ENCODE data around the gene TCF12.
A peak's percentile ranks its signal among the peaks of the same experiment; 100 is the strongest.

TCF12 gene

DNA sequence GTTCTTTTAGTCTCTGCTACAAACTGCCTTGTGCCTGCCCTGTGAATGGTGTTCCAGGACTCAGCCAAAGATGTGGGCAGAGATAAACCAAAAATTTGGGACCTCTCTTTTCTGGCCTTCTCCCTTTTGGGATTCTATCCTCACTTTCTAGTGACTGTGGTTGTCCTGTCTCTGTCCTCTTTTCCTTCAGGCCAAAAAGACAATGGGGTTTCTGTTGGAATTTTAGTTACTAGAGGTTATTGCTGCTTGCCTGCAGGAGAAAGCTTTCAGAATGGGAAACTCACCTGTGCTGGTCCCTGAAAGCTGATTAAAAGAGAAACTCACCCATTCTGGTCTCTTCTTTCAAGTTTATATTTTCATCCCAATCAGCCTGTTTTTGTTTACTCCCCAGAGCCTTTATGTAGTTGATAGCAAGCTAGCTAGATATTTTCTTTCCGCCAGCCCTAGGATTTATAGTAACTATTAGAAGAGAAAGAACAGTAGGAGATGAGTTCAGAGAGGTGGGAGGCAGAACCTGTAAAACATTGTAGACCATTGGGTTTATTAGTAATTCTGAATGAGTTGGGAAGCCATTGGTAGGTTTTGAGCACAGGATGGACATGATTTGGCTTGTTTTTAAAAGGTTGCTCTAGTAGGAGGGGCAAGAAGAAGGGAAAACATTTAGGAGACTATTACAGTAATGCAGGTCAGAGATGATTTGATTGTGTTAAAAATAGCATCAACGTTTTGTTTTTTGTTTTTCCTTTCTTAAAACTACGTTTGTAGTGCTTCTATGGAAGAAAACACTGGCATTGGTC lies 138.9 kb downstream of the TCF12 start:
- DNase-seq: no peak

DNA sequence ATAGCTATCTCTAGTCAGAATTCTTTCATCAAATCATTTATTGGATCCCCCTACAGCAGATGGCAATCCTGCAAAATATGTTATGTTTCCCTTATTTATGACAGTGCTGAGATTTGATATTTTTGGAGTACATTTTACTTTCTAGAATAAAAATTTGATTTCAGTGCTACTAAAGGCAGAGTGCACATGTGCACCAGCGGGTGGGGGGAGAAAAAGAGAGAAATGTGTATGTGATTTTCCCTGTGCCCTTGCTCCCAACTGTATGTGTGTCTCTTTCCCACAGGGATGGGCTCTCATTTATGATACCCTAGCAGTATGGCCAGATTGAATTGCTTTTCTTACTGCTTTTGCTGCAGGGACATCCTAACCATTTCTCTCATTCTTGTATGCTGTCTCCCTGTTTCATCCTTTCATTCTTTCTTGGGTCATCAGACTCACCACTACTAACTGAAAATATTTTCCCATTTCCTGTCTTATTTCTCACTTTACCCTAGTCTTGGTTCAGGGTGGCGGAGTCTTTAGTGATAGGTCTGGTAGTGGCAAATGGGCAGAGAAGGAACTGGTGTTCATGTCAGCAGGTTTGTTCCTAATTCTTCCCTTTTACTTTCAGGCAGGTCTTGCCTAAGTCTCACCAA lies 140.7 kb downstream of the TCF12 start:
- no peak for DNase-seq

DNA sequence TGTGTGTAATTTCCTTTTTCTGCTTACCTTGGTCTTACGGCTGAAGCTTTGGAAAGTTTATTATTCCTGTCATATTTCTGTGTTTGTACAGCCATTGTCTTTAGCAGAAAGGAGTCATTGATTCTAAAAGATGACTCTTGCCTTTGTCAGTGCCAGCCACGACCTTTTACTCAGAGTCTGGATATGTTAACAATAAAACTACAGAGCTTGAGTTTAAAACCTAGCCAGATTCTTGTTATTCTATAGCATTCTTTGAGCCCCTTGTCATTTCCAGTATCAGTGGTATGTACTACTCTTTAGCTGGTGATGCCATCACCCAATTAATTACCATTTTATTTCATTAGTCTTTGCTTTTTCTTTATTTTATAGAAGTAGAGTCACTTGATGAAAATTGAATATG lies 142.4 kb downstream of the TCF12 start:
- no peak for DNase-seq

DNA sequence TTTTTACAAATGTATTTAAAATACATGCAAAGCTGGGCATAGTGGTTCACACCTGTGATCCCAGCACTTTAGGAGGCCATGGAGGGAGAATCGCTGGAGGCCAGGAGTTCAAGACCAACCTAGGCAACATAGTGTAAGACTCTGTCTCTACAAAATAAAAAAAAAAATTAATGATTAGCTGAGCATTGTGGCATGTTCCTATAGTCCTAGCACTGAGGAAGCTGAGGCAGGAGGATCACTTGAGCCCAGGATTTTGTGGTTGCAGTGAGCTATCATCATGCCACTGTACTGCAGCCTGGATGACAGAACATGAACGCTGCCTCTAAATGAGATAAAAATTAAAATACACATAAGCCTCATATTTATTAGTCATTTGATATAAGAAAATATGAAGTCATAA lies 142.8 kb downstream of the TCF12 start:
- no peak for DNase-seq

DNA sequence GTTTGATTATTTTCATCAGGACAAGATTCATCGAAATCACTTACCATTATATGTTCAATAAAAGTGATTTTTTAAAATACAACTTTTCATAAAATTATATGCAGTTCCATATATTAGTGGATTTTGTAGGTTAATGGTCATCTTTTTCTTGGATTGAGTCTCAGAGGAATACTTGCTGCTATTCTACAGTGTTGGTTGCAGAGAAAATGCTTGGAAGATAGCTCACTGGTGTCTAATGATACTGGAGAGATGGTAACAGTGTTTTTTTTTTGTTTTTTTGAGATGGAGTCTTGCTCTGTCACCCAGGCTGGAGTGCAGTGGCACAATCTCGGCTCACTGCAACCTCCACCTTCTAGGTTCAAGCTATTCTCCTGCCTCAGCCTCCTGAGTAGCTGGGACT lies 143.3 kb downstream of the TCF12 start:
- no peak for DNase-seq

DNA sequence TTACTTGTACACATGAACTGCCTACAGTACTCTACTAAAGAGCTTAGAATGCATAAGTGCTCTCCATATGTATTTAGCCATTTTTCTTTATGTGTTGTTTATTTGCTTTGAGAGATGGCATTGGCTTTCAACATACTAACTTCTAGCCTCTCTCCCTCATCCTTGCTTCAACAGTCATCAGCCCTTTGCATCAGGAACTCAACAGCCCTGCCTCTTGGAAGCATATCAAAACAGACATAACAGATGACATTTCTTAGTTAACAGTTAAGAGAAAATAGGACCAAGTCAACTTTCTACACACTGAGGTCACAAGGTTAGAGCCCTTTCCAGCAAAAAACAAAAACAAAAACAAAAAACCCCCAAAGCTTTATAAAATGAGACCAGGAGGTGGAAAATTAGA lies 145.6 kb downstream of the TCF12 start:
- DNase-seq: no peak

DNA sequence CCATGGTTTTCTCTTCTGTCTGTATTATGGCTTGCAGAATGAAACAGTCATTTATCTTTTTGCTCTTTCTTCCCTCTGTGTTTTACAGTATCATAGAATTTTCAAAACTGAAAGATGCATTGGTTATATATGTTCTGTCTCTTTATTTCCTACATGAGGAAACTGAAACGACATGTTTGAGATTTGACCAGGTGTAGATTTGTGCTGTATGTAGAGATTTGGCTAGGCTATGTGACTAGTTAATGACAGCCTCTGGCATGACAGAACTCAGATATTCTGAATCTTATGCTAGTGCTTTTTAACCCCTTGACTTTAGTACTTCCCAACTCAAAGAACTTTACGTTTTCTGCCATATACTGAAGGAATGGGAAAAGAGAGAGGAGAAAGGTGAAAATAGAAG lies 151.0 kb downstream of the TCF12 start:
- no peak for DNase-seq

DNA sequence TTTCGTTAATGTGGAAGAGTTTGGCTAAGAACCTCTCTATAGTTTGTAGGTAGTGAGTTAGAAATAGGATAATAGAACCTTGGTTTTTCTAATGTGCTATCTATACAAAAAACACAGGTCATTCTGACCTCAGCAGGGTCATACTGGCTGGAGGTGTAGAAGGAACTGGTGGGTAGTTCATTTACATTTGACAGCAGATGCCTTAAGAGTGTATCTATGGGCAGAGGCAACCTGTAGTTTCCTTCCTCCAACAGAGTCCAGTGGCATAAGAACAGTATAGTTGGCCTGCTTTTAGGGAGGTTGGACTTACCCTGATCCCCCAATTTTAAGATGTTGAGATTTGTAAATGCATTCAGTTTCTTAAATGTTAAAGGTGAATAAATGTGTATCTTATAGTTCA lies 152.2 kb downstream of the TCF12 start:
- no peak for DNase-seq

DNA sequence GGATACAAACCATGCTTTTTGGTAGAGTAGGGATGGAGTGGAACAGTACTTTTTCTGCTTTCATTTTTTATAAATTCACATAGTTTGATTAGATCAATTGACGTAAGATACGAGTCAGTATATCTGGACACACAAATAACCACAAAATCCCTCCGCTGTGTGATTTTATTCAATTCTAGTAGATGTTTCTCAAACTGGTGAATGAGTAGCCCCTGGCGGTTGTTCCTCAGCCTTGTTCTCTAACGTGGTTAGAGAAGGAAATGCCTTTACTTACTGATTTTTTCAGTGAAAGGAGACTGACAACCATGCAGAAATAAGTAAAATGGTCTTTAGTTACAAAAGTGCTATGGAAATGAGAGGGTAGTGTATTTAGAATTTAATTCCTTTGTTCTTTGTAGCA lies 161.0 kb downstream of the TCF12 start:
- no peak for DNase-seq

DNA sequence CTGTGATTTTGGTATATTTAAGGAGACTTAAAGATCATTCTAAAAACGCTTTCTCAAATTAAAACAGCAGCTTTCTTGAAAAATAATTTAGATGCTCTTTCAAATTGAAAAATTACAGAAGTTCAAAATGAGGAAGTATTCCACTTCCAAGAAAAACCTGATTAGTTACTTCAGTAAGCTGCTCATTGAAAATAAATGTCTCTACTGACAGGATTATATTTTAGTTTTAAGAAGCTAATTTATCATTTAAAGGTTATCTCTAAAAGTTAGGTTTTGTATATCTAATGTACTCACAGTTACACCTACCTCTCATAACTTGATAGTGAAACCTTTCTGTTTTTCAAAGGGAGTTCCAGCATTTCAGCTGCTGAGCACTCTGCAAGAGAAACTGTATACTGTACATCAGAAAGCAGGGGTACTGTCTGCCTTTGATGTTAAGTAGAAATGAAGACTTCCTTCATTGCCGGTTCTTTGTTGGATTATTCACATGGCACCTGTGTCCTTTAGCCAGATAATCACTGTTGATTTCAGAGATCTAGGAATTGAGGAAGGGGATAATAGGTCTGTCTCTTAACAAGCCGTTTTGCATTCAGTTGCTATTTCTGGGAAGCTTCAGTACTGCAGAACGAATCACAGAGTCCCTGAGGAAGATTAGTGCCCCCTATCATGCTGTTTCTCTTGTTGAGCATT lies 161.6 kb downstream of the TCF12 start:
- peak; percentile 12 for DNase-seq

DNA sequence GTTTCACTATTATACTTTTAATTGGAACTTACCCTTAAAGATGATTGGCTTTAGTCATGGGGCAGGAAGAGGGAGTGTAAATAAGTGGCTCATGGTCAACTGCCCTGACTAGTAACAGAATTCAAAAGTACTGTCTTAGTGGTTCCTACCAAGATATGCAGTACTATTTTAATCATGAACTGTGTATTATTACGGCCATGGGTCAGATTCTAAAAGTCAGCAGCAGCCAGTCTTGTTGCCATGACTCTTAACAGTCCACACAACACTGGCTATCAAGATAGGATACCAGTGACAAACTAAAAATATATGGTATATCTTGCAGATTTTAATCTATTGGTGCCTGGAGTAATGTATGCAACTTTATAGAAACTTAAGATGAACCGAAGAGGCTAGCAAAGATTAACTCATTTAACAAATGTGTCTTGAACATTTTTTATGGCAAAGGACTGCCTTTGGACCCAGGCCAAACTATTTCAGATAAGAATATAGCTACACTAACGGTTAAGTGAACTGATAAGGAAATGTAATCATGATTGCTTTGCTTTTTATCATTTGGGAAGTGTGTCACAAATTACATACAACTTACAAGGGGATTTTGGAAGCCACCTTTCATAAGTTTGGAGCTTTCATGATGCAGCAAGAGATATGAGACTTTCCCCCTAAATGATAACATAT lies 163.7 kb downstream of the TCF12 start:
- DNase-seq: no peak

DNA sequence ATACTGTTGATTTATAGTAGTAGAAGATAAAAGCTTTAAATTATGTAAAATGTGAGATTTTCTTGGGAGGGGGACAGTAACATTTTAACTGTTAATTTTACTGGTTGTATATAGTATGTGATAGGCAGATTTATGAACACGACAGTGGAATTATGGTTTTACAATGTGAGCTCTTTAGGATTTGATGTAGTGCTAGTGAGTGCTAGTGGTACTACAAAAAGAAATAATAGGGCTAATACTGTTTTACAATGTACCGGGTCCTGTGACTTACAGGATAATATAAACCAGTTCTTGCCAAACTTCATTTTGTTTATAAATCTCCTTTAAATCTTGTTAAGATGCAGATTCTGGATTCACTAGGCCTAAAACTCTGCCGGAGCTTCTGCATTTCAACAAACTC lies 165.7 kb downstream of the TCF12 start:
- no peak for DNase-seq

DNA sequence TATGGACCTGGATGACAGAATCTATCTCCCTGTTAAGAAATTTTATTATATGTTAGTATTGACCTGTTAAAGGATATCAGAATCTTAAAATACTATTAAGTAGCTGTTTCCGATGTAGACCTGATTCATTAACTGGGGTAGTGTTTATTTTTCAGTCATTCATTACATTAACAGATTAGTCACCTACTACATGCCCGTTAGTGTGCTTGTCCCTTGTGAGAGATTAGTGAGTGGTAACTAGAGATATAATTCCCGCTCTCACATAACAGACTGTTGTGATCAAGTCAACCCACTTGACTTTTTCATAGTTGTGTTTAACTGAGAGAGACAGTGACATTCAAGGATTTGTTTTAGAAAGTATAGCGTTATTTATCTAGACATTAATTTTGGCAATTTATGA lies 166.8 kb downstream of the TCF12 start:
- DNase-seq: no peak

DNA sequence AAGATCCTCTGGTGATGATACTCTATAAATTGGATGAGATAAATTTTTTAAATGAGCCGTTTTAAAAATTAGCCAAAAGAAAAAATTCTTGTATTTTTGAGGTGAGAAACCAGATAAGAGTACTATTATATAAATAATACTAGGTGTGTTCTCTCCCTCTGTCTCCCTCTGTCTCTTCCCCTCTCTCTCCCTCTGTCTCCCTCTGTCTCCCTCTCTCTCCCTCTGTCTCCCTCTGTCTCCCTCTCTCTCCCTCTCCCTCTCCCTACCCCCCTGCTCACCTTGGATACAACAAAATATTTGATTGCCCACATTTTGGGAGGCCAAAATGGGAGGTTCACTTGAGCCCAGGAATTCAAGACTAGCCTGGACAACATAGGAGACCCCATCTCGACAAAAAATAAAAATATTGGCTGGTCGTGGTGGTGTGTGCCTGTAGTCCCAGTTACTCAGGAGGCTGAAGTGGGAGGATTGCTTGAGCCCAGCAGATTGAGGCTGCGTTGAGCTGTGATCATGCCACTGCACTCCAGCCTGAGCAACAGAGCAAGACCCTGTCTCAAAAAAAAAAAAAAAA lies 168.5 kb downstream of the TCF12 start:
- no peak for DNase-seq

DNA sequence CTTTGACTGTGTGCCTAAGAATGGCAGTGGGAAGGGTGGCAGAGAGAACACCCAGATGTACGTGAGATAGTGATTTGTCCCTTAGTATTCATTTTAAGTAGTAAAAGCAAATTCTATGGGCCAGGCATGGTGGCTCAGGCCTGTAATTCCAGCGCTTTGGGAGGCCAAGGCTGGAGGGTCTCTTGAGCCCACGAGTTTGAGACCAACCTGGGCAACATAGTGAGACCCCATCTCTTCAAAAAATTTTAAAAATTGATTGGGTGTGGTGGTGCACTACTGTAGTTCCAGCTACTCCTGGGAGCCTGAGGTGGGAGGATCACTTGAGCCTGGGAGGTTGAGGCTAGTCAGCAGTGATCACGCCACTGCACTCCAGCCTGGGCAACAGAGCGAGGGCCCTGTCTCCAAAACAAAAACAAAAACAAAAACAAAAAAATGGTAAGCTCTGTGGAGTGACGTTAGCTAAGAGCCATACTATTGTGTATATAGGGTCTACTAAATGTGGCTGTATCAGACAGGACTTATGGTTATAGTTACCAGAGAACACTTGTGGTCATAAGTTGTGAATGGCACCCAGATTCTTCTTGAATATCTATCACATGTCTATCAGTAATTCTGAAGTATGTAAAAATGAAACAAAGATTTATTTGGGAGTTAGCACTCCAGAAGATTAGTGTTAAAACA lies 171.5 kb downstream of the TCF12 start:
- DNase-seq: no peak

DNA sequence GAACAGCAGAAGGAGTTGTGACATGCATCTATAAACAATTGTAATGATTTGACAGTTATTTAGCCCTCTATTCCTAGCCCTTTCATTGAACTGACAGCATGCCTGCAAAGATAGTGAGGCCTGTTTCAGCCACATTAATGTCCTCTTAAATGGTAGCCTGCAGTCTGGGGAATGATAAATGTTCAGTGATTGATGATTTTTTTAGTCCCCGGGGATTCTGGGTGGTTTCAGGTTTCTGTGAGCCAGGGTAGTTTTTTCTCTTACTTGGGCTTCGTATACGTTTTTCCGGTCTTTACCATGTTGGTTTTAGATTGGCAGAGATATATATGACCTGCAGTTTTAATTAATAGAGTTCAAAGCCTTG lies 172.0 kb downstream of the TCF12 start:
- peak; percentile 94 for DNase-seq

DNA sequence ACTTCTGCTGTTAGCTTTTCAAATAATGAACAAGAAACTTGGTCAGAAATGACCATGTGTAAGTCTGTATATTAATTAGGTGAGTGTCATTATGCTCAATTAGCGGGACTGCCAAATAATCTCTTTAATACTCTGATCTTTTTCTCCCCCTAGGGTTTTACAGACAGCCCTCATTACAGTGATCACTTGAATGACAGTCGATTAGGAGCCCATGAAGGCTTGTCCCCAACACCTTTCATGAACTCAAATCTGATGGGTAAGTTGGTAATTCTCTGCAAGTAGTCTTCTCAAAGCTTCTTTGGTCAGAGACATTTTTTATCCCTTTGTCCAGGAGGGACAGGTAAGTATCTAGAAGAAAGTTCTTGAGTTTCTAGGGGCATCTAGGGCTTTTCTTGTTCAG lies 173.2 kb downstream of the TCF12 start:
- DNase-seq: no peak

DNA sequence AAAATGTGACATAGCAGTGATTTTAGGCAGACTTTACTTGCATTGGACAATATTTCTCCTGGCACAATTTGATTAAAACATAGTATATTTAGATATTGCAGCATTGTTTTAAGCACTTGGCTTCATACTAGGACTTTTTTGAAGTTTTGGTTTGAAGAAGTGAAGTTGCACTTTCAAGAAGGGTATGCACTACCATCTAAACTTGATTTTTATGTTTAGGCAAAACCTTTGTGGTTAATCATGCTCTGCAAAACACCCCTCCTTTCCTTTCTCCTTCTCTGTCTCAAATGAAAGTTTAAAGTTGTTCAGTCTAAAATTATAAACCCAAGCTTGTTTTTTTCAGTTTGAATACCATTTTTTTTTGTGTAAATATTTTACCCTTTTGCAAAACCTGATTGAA lies 173.8 kb downstream of the TCF12 start:
- no peak for DNase-seq

DNA sequence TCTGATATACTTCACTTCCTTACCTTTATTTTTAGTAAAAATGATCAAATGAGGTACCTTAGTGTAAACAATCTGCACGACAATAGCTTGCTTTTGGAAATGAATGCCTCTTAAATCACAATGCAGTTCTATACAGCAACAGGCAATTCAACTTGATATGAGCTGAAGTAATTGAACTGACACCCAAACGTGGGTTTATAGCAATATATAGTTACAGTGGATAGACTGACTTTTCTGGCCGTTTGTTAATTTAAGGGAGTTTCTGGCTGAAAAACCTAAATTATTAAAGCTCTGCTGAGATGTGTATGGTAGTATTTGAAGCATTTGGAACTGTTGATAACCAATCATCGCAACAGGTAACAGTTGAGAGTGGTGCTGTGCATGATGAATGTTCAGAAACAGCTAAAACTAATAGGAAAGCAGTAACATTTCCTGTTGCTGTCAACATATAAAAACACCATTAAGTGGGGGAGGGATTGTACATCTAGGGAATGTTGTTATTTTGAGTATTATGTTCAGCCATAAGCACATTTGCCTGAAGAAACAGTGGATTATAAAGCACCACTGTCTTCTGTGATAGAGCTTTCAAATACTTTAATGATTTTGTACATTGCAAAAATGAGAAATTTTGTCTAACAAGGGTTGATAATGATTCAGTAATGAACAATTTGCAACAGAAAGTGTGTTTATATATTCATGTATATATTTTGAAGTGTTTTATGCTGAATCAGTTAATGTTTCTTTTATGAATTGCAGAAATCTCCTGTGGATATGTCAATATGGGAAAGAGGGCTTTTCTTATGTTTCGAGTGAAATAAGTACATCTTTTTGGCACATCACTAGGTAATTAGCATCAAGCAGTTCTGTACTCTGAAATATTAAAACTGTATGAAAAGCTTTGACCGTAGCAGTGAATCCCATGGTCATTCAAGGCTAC lies 176.1 kb downstream of the TCF12 start:
- DNase-seq: no peak

DNA sequence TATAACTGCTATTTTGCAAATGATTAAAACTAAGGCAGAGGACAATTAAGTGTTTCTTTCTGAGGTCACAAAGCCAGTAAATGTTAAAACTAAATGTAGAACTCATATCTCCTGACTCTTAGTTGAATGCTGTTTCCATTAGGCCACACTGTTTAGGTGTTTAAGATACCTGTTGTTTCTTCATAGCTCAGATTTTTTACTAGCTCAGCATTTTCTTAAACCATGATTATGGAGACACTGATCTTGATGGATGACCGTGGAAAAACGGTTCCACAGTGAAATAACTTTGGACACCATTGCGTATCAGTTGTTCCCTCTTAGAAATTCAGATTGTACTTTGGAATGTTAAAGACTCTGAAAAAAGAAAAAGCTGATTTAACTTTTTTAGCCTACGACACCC lies 177.5 kb downstream of the TCF12 start:
- DNase-seq: no peak

DNA sequence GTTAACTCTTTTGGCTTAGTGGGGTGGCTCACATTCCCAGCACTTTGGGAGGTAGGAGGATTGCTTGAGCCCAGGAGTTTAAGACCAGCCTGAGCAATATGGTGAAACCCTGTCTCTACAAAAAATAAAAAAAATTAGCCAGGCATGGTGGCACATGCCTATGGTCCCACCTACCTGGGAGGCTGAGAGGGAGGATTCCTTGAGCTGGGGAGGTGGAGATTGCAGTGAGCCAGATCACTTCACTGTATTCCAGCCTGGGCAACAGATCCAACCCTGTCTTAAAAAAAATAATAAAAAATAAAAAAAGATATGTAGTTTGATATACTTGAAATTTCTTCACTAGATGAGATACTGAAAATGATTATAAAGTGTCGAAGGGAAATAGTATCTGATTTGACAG lies 178.8 kb downstream of the TCF12 start:
- DNase-seq: no peak

All from NCI-H69 (cell line).